Measurements from ENCODE around the gene GPR143.
"Not testable (repeated sequence)": the region's sequence is repeated elsewhere in the genome, so short reads cannot be mapped to it uniquely, and the experiment has no call there.

The GPR143 gene

DNA sequence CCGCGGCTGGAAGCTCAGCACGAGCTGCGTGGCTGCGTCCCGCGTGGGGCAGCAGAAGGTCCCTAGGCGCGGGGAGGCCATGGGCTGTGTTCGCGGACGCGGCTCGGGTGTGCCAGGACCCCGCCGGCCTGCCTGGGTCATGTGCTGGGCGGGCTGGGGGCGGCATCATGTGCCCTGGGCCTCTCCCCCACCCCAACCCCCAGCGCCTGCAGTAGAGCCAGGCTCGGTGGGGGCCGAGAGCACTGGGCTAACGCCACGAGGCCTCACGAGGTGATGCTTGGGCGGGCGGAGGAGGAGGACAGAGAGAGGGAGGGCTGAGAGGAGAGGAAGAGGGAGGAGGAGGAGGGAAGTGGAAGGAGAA, at the start of gene GPR143:
Gene GPR143 (minus strand): TSS at position 111 of the 361 bp plus-strand sequence. CDS start 30 bp downstream, at position 81.
- Histone ChIP-seq H3K9me3 (ENCODE audit: control insufficient read depth in 5 of 5, low read length in 5 of 5) (peaks cover 0 to 2% (median 0%) of the 10 kb centered on the region in 5 donors), H3K36me3 (ENCODE audit: control insufficient read depth in 5 of 5, insufficient read depth in 5 of 5, low read length in 5 of 5) (no peaks in the 10 kb centered on the region), H3K4me3 (ENCODE audit: low read depth in 1 of 5, low read length in 5 of 5) (no peak within 1 kb of the TSS), H3K9ac (ENCODE audit: low read length in 5 of 5) (no peak within 1 kb of the TSS), H3K27ac (ENCODE audit: low read depth, low read length) (no peak within 1 kb of the TSS), H3K27me3 (ENCODE audit: control insufficient read depth in 5 of 5, insufficient read depth in 4 of 5, low read length in 5 of 5) (peaks cover 12 to 45% (median 12%) of the 10 kb centered on the region in 5 donors), H3K4me1 (ENCODE audit: control insufficient read depth in 5 of 5, insufficient read depth in 5 of 5, low read length in 5 of 5) (peaks cover 0 to 5% (median 0%) of the 10 kb centered on the region in 5 donors)

- not testable (repeated sequence) for H3K27me3 ChIP-seq (ENCODE audit: control insufficient read depth in 5 of 5, insufficient read depth in 4 of 5, low read length in 5 of 5); H3K9ac ChIP-seq (ENCODE audit: low read length in 5 of 5); H3K27ac ChIP-seq (ENCODE audit: low read depth, low read length); H3K4me1 ChIP-seq (ENCODE audit: control insufficient read depth in 5 of 5, insufficient read depth in 5 of 5, low read length in 5 of 5); H3K4me3 ChIP-seq (ENCODE audit: low read depth in 1 of 5, low read length in 5 of 5); H3K36me3 ChIP-seq (ENCODE audit: control insufficient read depth in 5 of 5, insufficient read depth in 5 of 5, low read length in 5 of 5); H3K9me3 ChIP-seq (ENCODE audit: control insufficient read depth in 5 of 5, low read length in 5 of 5)
Observed at GRCh38 chrX:9811086-9811485, 45.4 kb upstream of the GPR143 start.

DNA sequence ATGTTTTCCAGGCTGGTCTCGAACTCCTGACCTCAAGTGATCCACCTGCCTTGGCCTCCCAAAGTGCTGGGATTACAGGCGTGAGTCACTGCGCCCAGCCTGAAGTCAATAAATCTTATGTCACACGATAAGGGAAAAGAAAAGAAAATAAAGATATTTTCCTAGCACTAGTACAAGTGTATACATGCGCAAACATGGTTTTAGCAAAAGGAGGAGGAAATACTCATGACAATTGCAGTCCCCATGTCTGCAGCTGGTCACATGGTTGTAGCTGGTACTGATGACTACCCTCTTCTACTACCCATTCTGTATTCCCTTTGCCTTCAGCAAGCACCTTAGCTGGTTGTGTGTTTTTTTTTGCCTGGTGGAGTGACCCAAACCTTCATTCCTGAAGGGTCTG, 44.2 kb upstream of the GPR143 start:
- not testable (repeated sequence) for H3K27ac ChIP-seq (ENCODE audit: low read depth, low read length); H3K36me3 ChIP-seq (ENCODE audit: control insufficient read depth in 5 of 5, insufficient read depth in 5 of 5, low read length in 5 of 5); H3K9me3 ChIP-seq (ENCODE audit: control insufficient read depth in 5 of 5, low read length in 5 of 5); H3K9ac ChIP-seq (ENCODE audit: low read length in 5 of 5); H3K4me1 ChIP-seq (ENCODE audit: control insufficient read depth in 5 of 5, insufficient read depth in 5 of 5, low read length in 5 of 5); H3K4me3 ChIP-seq (ENCODE audit: low read depth in 1 of 5, low read length in 5 of 5); H3K27me3 ChIP-seq (ENCODE audit: control insufficient read depth in 5 of 5, insufficient read depth in 4 of 5, low read length in 5 of 5)

DNA sequence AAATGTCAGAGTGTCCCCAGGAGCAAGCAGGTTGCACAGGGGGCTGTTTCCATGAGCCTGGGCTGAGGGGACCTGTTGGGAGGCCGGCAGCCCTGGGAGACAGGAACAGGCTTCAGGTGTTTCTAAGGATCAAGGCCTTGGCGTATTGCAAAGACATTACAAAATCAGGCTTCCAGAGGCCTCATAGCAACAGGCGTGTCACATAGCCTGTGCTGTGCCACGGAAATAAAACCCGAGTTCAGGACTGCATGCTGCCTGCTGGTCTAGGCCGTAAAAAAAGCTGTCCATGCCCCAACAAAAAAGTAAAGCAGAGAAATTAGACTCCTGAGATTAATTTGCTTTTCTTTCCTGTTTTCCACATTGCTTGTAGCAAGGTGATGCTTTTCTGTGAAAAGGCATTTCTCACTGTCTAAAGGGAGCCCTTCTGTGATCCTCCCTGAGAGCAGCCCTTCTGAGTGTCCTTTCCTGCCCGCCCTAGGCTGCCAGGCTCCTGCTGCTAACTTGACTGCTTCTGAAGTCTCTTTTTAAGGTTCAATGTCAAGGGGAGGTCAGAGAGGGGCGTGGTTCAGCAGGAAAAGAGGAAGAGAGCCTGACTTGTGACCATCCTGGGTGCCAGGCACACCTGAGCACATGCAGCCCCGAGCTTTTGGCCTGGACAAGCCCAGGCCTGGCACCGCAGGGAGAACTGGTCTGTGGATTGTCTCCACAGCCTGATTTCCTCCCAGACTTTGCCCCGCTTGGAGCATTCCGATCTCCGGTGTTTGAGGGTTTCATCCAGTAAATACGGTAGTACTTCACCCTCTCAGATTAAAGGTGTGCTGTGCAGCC, 41.9 kb upstream of the GPR143 start:
- Histone ChIP-seq H3K4me1 (ENCODE audit: control insufficient read depth in 5 of 5, insufficient read depth in 5 of 5, low read length in 5 of 5) (no peaks in the 10 kb centered on the region), H3K9me3 (ENCODE audit: control insufficient read depth in 5 of 5, low read length in 5 of 5) (no peaks in the 10 kb centered on the region), H3K36me3 (ENCODE audit: control insufficient read depth in 5 of 5, insufficient read depth in 5 of 5, low read length in 5 of 5) (no peaks in the 10 kb centered on the region), H3K27ac (ENCODE audit: low read depth, low read length) (no peak overlapping the region), H3K4me3 (ENCODE audit: low read depth in 1 of 5, low read length in 5 of 5) (no peak overlapping the region), H3K9ac (ENCODE audit: low read length in 5 of 5) (no peak overlapping the region), H3K27me3 (ENCODE audit: control insufficient read depth in 5 of 5, insufficient read depth in 4 of 5, low read length in 5 of 5) (peaks cover 0 to 9% (median 5%) of the 10 kb centered on the region in 5 donors)

GRCh38 chrX:9805956-9806355, 40.3 kb upstream of the GPR143 start:
- no peaks in the 10 kb centered on the region for H3K4me1 ChIP-seq (ENCODE audit: control insufficient read depth in 5 of 5, insufficient read depth in 5 of 5, low read length in 5 of 5)
- H3K27ac ChIP-seq (ENCODE audit: low read depth, low read length), result no peak overlapping the region
- no peak overlapping the region for H3K9ac ChIP-seq (ENCODE audit: low read length in 5 of 5)
- no peak overlapping the region for H3K4me3 ChIP-seq (ENCODE audit: low read depth in 1 of 5, low read length in 5 of 5)
- peaks cover 0 to 9% (median 5%) of the 10 kb centered on the region in 5 donors for H3K27me3 ChIP-seq (ENCODE audit: control insufficient read depth in 5 of 5, insufficient read depth in 4 of 5, low read length in 5 of 5)
- no peaks in the 10 kb centered on the region for H3K9me3 ChIP-seq (ENCODE audit: control insufficient read depth in 5 of 5, low read length in 5 of 5)
- H3K36me3 ChIP-seq (ENCODE audit: control insufficient read depth in 5 of 5, insufficient read depth in 5 of 5, low read length in 5 of 5), result no peaks in the 10 kb centered on the region

DNA sequence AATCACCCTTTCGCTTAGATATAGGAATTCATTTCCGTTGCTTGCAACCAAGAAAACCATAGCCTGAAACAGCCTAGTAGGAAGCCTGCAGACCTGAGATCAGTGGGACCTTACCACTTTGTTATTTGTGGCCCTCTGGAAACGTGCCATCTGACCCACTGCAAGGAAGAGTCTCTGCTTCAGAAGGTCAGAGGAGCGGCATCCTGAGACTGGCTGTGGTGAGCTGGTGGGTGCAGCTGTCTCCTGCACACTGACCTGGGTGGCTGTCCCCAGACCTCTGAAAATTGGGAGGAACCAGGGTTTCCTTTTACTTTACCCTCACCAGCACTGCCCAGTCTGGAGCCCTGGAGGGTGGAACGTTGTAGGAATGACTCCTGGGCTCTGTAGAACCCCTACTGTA, 38.8 kb upstream of the GPR143 start:
- peaks cover 2 to 10% (median 7%) of the 10 kb centered on the region in 5 donors for H3K9me3 ChIP-seq (ENCODE audit: control insufficient read depth in 5 of 5, low read length in 5 of 5)
- H3K36me3 ChIP-seq (ENCODE audit: control insufficient read depth in 5 of 5, insufficient read depth in 5 of 5, low read length in 5 of 5), result no peaks in the 10 kb centered on the region
- no peak overlapping the region for H3K9ac ChIP-seq (ENCODE audit: low read length in 5 of 5)
- H3K27me3 ChIP-seq (ENCODE audit: control insufficient read depth in 5 of 5, insufficient read depth in 4 of 5, low read length in 5 of 5), result peaks cover 0 to 9% (median 5%) of the 10 kb centered on the region in 5 donors
- H3K27ac ChIP-seq (ENCODE audit: low read depth, low read length), result no peak overlapping the region
- H3K4me1 ChIP-seq (ENCODE audit: control insufficient read depth in 5 of 5, insufficient read depth in 5 of 5, low read length in 5 of 5), result no peaks in the 10 kb centered on the region
- no peak overlapping the region for H3K4me3 ChIP-seq (ENCODE audit: low read depth in 1 of 5, low read length in 5 of 5)

DNA sequence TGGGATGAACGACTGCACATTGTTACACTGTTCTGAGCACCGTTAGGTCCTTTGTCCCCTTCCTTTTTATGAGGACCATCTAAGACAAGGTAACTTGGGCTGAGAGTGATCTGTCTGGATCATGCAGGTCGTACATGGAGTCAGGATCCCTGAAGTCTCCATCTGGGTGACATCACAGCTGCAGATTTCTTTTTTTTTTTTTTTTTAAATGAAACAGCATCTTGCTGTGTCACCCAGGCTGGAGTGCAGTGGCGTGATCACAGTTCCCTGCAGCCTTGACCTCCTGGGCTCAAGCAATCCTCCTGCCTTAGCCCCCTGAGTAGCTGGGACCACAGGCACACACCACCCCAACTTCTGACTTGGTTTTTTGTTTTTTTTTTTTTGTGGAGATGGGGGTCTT, 37.1 kb upstream of the GPR143 start:
- Histone ChIP-seq H3K4me3 (ENCODE audit: low read depth in 1 of 5, low read length in 5 of 5) (no peak overlapping the region), H3K9me3 (ENCODE audit: control insufficient read depth in 5 of 5, low read length in 5 of 5) (peaks cover 2 to 10% (median 7%) of the 10 kb centered on the region in 5 donors), H3K27me3 (ENCODE audit: control insufficient read depth in 5 of 5, insufficient read depth in 4 of 5, low read length in 5 of 5) (peaks cover 0 to 9% (median 5%) of the 10 kb centered on the region in 5 donors), H3K9ac (ENCODE audit: low read length in 5 of 5) (no peak overlapping the region), H3K36me3 (ENCODE audit: control insufficient read depth in 5 of 5, insufficient read depth in 5 of 5, low read length in 5 of 5) (no peaks in the 10 kb centered on the region), H3K4me1 (ENCODE audit: control insufficient read depth in 5 of 5, insufficient read depth in 5 of 5, low read length in 5 of 5) (no peaks in the 10 kb centered on the region), H3K27ac (ENCODE audit: low read depth, low read length) (no peak overlapping the region)

DNA sequence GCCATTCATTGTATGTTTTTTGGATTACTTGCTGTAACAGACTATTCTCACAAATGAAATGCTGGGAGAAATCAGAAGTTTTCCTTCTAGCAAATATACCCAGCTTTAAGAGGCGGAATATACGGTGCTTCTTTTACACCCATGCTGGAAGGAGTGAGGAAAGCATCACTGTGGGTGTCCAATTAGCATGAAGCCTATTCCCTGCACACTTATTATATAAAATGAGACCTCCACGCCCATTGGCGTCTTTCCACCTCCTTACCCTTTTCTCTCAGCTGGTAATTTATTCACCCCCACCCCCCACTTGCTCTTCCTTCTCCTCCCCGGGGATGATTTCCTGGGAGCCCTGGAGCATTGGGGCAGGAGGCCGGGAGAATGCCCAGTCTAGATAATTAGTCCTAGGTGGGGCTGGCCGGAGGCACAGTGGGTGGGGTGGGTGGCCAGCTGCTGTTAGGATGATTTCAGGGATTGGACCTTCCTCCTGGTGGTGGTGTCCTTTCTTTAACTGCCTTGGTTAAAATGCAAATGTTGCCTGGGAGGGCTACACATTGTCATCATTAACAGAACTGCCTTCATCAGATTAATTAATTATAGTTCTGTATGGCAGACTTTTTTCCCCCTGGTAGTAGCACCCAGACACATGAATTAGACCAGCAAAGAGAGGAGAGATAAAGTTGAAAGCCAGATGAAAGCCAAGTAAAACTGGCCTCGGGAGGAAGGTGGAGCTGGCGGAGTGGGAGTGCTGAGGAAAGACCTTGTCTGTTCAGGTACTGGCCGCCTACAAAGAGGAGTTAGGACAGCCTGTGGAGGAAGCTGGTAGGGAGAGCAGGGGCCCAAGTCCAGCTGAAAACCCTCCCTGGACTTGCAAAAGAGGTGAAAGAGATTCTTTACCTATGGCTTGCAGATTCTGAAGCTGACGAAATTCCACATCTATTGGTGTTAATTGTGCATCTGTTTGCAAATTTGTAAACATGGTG, 32.0 kb upstream of the GPR143 start:
- no peaks in the 10 kb centered on the region for H3K36me3 ChIP-seq (ENCODE audit: control insufficient read depth in 5 of 5, insufficient read depth in 5 of 5, low read length in 5 of 5)
- H3K27ac ChIP-seq (ENCODE audit: low read depth, low read length), result no peak overlapping the region
- H3K27me3 ChIP-seq (ENCODE audit: control insufficient read depth in 5 of 5, insufficient read depth in 4 of 5, low read length in 5 of 5), result peaks cover 0 to 10% (median 3%) of the 10 kb centered on the region in 5 donors
- H3K9ac ChIP-seq (ENCODE audit: low read length in 5 of 5), result no peak overlapping the region
- no peaks in the 10 kb centered on the region for H3K4me1 ChIP-seq (ENCODE audit: control insufficient read depth in 5 of 5, insufficient read depth in 5 of 5, low read length in 5 of 5)
- peaks cover 11 to 24% (median 17%) of the 10 kb centered on the region in 5 donors for H3K9me3 ChIP-seq (ENCODE audit: control insufficient read depth in 5 of 5, low read length in 5 of 5)
- no peak overlapping the region for H3K4me3 ChIP-seq (ENCODE audit: low read depth in 1 of 5, low read length in 5 of 5)

DNA sequence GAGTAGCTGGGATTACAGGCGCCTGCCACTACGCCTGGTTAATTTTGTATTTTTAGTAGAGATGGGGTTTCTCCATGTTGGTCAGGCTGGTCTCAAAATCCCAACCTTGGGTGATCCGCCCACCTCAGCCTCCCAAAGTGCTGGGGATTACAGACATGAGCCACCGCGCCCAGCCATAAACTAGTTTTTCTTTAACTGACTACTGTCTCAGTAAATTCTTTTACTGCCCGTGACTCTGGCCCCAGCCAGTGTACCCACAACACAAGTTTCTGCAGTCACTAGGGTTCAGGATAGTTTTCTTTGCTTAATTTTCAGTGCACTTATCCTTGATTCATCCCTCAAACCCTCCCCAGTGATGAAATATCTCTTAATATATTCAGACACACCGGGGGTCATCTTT, 28.8 kb upstream of the GPR143 start:
- Histone ChIP-seq H3K36me3 (ENCODE audit: control insufficient read depth in 5 of 5, insufficient read depth in 5 of 5, low read length in 5 of 5) (no peaks in the 10 kb centered on the region), H3K9me3 (ENCODE audit: control insufficient read depth in 5 of 5, low read length in 5 of 5) (peaks cover 7 to 16% (median 10%) of the 10 kb centered on the region in 5 donors), H3K9ac (ENCODE audit: low read length in 5 of 5) (no peak overlapping the region), H3K27ac (ENCODE audit: low read depth, low read length) (no peak overlapping the region), H3K4me3 (ENCODE audit: low read depth in 1 of 5, low read length in 5 of 5) (no peak overlapping the region), H3K4me1 (ENCODE audit: control insufficient read depth in 5 of 5, insufficient read depth in 5 of 5, low read length in 5 of 5) (no peaks in the 10 kb centered on the region), H3K27me3 (ENCODE audit: control insufficient read depth in 5 of 5, insufficient read depth in 4 of 5, low read length in 5 of 5) (peaks cover 0 to 12% (median 6%) of the 10 kb centered on the region in 5 donors)

DNA sequence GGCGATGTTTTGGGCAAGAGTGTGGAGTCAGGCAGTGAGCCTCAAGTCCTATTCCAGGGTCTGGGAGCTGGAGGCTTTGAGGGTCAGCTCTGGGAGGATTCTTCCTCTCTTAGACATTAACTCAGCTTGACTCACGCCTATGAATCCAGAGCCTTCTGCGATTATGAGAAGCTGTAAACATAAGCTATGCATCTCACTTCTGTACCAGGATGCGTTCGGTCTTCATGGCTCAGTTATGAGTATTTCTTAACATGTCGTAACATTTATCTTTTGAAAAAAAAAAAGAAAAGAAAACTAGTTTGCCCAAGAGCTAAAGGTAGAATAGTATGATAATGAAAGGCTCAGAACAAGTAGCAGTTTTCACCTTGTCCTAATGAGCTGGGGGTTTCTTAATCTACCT, 25.2 kb upstream of the GPR143 start:
- H3K27me3 ChIP-seq (ENCODE audit: control insufficient read depth in 5 of 5, insufficient read depth in 4 of 5, low read length in 5 of 5), result peaks cover 14 to 30% (median 17%) of the 10 kb centered on the region in 5 donors
- H3K4me3 ChIP-seq (ENCODE audit: low read depth in 1 of 5, low read length in 5 of 5), result no peak overlapping the region
- H3K27ac ChIP-seq (ENCODE audit: low read depth, low read length), result no peak overlapping the region
- H3K36me3 ChIP-seq (ENCODE audit: control insufficient read depth in 5 of 5, insufficient read depth in 5 of 5, low read length in 5 of 5), result no peaks in the 10 kb centered on the region
- H3K4me1 ChIP-seq (ENCODE audit: control insufficient read depth in 5 of 5, insufficient read depth in 5 of 5, low read length in 5 of 5), result peaks cover 0 to 7% (median 5%) of the 10 kb centered on the region in 5 donors
- H3K9me3 ChIP-seq (ENCODE audit: control insufficient read depth in 5 of 5, low read length in 5 of 5), result peaks cover 7 to 14% (median 9%) of the 10 kb centered on the region in 5 donors
- H3K9ac ChIP-seq (ENCODE audit: low read length in 5 of 5), result no peak overlapping the region

All from subcutaneous abdominal adipose tissue (tissue), 5 donors.